ES-I3 (cell line): Measurements from ENCODE around the gene PEX14.
A peak's percentile ranks its signal among the peaks of the same experiment; 100 is the strongest.

ENCODE experiments used
- H3K36me3 ChIP-seq: 2 replicates; pipeline ENCODE4 v1.6.1; 2013; ENCODE audit warnings: mild to moderate bottlenecking, low read length, control low read depth, moderate library complexity; ENCODE audit not compliant: insufficient read depth
- H3K4me1 ChIP-seq: 2 replicates; pipeline ENCODE4 v1.6.1; 2013; ENCODE audit warnings: mild to moderate bottlenecking, control low read depth, low read length; ENCODE audit not compliant: insufficient read depth
- H3K9ac ChIP-seq: 2 replicates; pipeline ENCODE4 v1.6.1; 2013; ENCODE audit warnings: low read depth, mild to moderate bottlenecking, low read length, moderate library complexity
- H3K9me3 ChIP-seq: 2 replicates; pipeline ENCODE4 v1.6.1; 2013; ENCODE audit warnings: mild to moderate bottlenecking, low read length, moderate library complexity; ENCODE audit not compliant: control insufficient read depth, insufficient read depth

The PEX14 gene

GRCh38 chr1:10529765-10530164 lies 55.0 kb downstream of the PEX14 start:
- no peaks in the 10 kb centered on the region for H3K9me3 ChIP-seq
- H3K4me1 ChIP-seq: peaks cover 34% of the 10 kb centered on the region
- H3K36me3 ChIP-seq: no peaks in the 10 kb centered on the region
- peak overlapping the region; percentile 2; the same call in 1 of the 2 replicates for H3K9ac ChIP-seq

GRCh38 chr1:10530281-10530740 lies 55.6 kb downstream of the PEX14 start:
- H3K36me3 ChIP-seq: no peaks in the 10 kb centered on the region
- peaks cover 34% of the 10 kb centered on the region for H3K4me1 ChIP-seq
- H3K9me3 ChIP-seq: no peaks in the 10 kb centered on the region
- peak overlapping the region; percentile 51; the same call in 1 of the 2 replicates for H3K9ac ChIP-seq

GRCh38 chr1:10530756-10531495 lies 56.2 kb downstream of the PEX14 start:
- peaks cover 34% of the 10 kb centered on the region for H3K4me1 ChIP-seq
- no peaks in the 10 kb centered on the region for H3K9me3 ChIP-seq
- H3K36me3 ChIP-seq: no peaks in the 10 kb centered on the region
- H3K9ac ChIP-seq: peak overlapping the region; percentile 51; the same call in 1 of the 2 replicates

- Histone ChIP-seq H3K9me3 (no peaks in the 10 kb centered on the region), H3K36me3 (0 out of 2 replicates have a peak, but pooled peaks cover 3% of the 10 kb centered on the region), H3K9ac (no peak overlapping the region), H3K4me1 (peaks cover 34% of the 10 kb centered on the region)
Observed at GRCh38 chr1:10532362-10532761, 57.6 kb downstream of the PEX14 start.

GRCh38 chr1:10534519-10534918 lies 59.8 kb downstream of the PEX14 start:
- no peaks in the 10 kb centered on the region for H3K9me3 ChIP-seq
- H3K36me3 ChIP-seq: 0 out of 2 replicates have a peak, but pooled peaks cover 3% of the 10 kb centered on the region
- no peak overlapping the region for H3K9ac ChIP-seq
- H3K4me1 ChIP-seq: peaks cover 23% of the 10 kb centered on the region

GRCh38 chr1:10536133-10536770 lies 61.5 kb downstream of the PEX14 start:
- Histone ChIP-seq H3K9ac (no peak overlapping the region), H3K9me3 (no peaks in the 10 kb centered on the region), H3K4me1 (peaks cover 38% of the 10 kb centered on the region), H3K36me3 (0 out of 2 replicates have a peak, but pooled peaks cover 3% of the 10 kb centered on the region)

GRCh38 chr1:10537082-10537766 lies 62.5 kb downstream of the PEX14 start:
- 0 out of 2 replicates have a peak, but pooled peaks cover 3% of the 10 kb centered on the region for H3K36me3 ChIP-seq
- peaks cover 33% of the 10 kb centered on the region for H3K4me1 ChIP-seq
- no peak overlapping the region for H3K9ac ChIP-seq
- H3K9me3 ChIP-seq: no peaks in the 10 kb centered on the region

- Histone ChIP-seq H3K9ac (no peak overlapping the region), H3K36me3 (0 out of 2 replicates have a peak, but pooled peaks cover 3% of the 10 kb centered on the region), H3K4me1 (peaks cover 27% of the 10 kb centered on the region), H3K9me3 (no peaks in the 10 kb centered on the region)
Observed at GRCh38 chr1:10538646-10539355, 64.1 kb downstream of the PEX14 start.

- Histone ChIP-seq H3K36me3 (0 out of 2 replicates have a peak, but pooled peaks cover 3% of the 10 kb centered on the region), H3K9ac (no peak overlapping the region)
Observed at GRCh38 chr1:10539411-10540043, 64.8 kb downstream of the PEX14 start.

GRCh38 chr1:10540277-10541005 lies 65.7 kb downstream of the PEX14 start:
- H3K9ac ChIP-seq: no peak overlapping the region
- H3K4me1 ChIP-seq: peaks cover 27% of the 10 kb centered on the region
- 0 out of 2 replicates have a peak, but pooled peaks cover 3% of the 10 kb centered on the region for H3K36me3 ChIP-seq
- H3K9me3 ChIP-seq: no peaks in the 10 kb centered on the region

More at GRCh38 chr1:10539411-10540043, 64.8 kb downstream of the PEX14 start:
- Histone ChIP-seq H3K9me3 (no peaks in the 10 kb centered on the region), H3K4me1 (peaks cover 27% of the 10 kb centered on the region)

- no peaks in the 10 kb centered on the region for H3K9me3 ChIP-seq
- 0 out of 2 replicates have a peak, but pooled peaks cover 3% of the 10 kb centered on the region for H3K36me3 ChIP-seq
- no peak overlapping the region for H3K9ac ChIP-seq
- peaks cover 27% of the 10 kb centered on the region for H3K4me1 ChIP-seq
Observed at GRCh38 chr1:10541286-10541685, 66.5 kb downstream of the PEX14 start.

GRCh38 chr1:10544239-10544638 lies 69.5 kb downstream of the PEX14 start:
- Histone ChIP-seq H3K36me3 (no peaks in the 10 kb centered on the region), H3K4me1 (peaks cover 23% of the 10 kb centered on the region), H3K9me3 (no peaks in the 10 kb centered on the region), H3K9ac (no peak overlapping the region)

GRCh38 chr1:10546896-10547295 lies 72.1 kb downstream of the PEX14 start:
- Histone ChIP-seq H3K9ac (no peak overlapping the region), H3K9me3 (no peaks in the 10 kb centered on the region), H3K36me3 (no peaks in the 10 kb centered on the region), H3K4me1 (peaks cover 7% of the 10 kb centered on the region)
